ENCODE results near the gene GLIS1. TPM values are rescaled to one million over a fixed set of nuclear protein-coding genes. Genes with fewer than 3 reads are reported as not detected.

GLIS1 gene
- total RNA-seq, 1 experiment from 2014 or later, result 0.24 TPM

- TF ChIP-seq AR (CRISPR knock-in tag; IDR thresholded peaks at IDR 0.05) (no peak), MXD4 (CRISPR knock-in tag; IDR thresholded peaks at IDR 0.05; ENCODE audit: borderline replicate concordance) (no peak), GRHL2 (CRISPR knock-in tag; IDR thresholded peaks at IDR 0.05; ENCODE audit: insufficient replicate concordance, severe bottlenecking) (no peak), SMAD3 (CRISPR knock-in tag; IDR thresholded peaks at IDR 0.05; ENCODE audit: borderline replicate concordance) (no peak), GABPB1 (CRISPR knock-in tag; IDR thresholded peaks at IDR 0.05) (no peak), STAT6 (CRISPR knock-in tag; conservative IDR thresholded peaks at IDR 0.05; ENCODE audit: low read depth) (no peak), HMGA2 (CRISPR knock-in tag; IDR thresholded peaks at IDR 0.05) (no peak), FOXK1 (CRISPR knock-in tag; IDR thresholded peaks at IDR 0.05) (no peak), RORB (CRISPR knock-in tag; IDR thresholded peaks at IDR 0.05) (no peak), ZNF396 (CRISPR knock-in tag; IDR thresholded peaks at IDR 0.05; ENCODE audit: borderline replicate concordance) (no peak), ARID4B (CRISPR knock-in tag; IDR thresholded peaks at IDR 0.05; ENCODE audit: borderline replicate concordance) (no peak), ESRRA (CRISPR knock-in tag; IDR thresholded peaks at IDR 0.05; ENCODE audit: borderline replicate concordance) (no peak), CREM (CRISPR knock-in tag; IDR thresholded peaks at IDR 0.05) (no peak)
These were observed 42.9 kb downstream of the GLIS1 start (continued) for GRCh38 chr1:53696051-53696450.

GRCh38 chr1:53695116-53695515 lies 43.8 kb downstream of the GLIS1 start:
- no peaks in the 10 kb centered on the region for H3K9me3 Mint-ChIP-seq
- no peaks in the 10 kb centered on the region for H3K36me3 Mint-ChIP-seq
- H3K4me1 Mint-ChIP-seq, result peaks cover 8% of the 10 kb centered on the region
- TF ChIP-seq ZNF263 (CRISPR knock-in tag; IDR thresholded peaks at IDR 0.05; ENCODE audit: low read depth) (no peak), TP53 (CRISPR knock-in tag; IDR thresholded peaks at IDR 0.05) (no peak), MAX (CRISPR knock-in tag; IDR thresholded peaks at IDR 0.05) (no peak), PREB (CRISPR knock-in tag; IDR thresholded peaks at IDR 0.05; ENCODE audit: borderline replicate concordance) (no peak), ZNF281 (CRISPR knock-in tag; IDR thresholded peaks at IDR 0.05) (no peak), CBFB (CRISPR knock-in tag; IDR thresholded peaks at IDR 0.05; ENCODE audit: low read depth) (no peak), SOX15 (CRISPR knock-in tag; IDR thresholded peaks at IDR 0.05) (no peak)
- H3K4me3 Mint-ChIP-seq, result no peak overlapping the region
- ChIA-PET POLR2A (interaction anchor here (0.5 kb wide), 1 partner anchor 113 kb away, joined by 3 read pairs; no protein-coding TSS in a partner anchor), CTCF (interaction anchor here (1.2 to 7.3 kb wide), 4 partner anchors 10 to 209 kb away, joined by 4 to 39 read pairs (median 12); no protein-coding TSS in a partner anchor)
- DNase-seq (ENCODE audit: low spot score) (no peak), ATAC-seq (no peak)
- no peaks in the 10 kb centered on the region for H3K27me3 Mint-ChIP-seq (ENCODE audit: low read depth)
- no peak overlapping the region for H3K27ac Mint-ChIP-seq
